Thyroid gland (tissue), 4 donors: ENCODE results near the gene IGLON5. TPM values are rescaled to one million over a fixed set of nuclear protein-coding genes. Genes with fewer than 3 reads are reported as not detected.

Experiments
- DNase-seq, 2 donors: peaks; one replicate each; pipeline ENCODE4 v3.0.0-alpha.2; 2019
- H3K27ac ChIP-seq, 3 donors: fragments of 200-600 bp; sonication (generic); 1 replicate in 2 of 3; 2 replicates in 1 of 3; pipeline ENCODE4 v1.5.1; 2016 to 2019; ENCODE audit warnings: mild to moderate bottlenecking in 1 of 3, moderate library complexity in 1 of 3
- H3K27me3 ChIP-seq: fragments of 200-600 bp; sonication (generic); one replicate; pipeline ENCODE4 v1.5.1; 2019
- H3K36me3 ChIP-seq, 2 donors: fragments of 200-600 bp; sonication (generic); one replicate each; pipeline ENCODE4 v1.5.1; 2016 to 2019
- H3K4me1 ChIP-seq, 2 donors: fragments of 200-600 bp; sonication (generic); one replicate each; pipeline ENCODE4 v1.5.1; 2017 to 2019
- H3K4me3 ChIP-seq, 3 donors: fragments of 200-600 bp; sonication (generic); replicated peaks in 1 of 3; 1 replicate in 2 of 3; 2 replicates in 1 of 3; pipeline ENCODE4 v1.5.1; 2016; ENCODE audit warnings: mild to moderate bottlenecking in 1 of 3
- H3K9me3 ChIP-seq: fragments of 200-600 bp; sonication (generic); one replicate; pipeline ENCODE4 v1.5.1; 2017
- POLR2A ChIP-seq, 2 donors: fragments of 450-650 bp; IDR thresholded peaks; one replicate each; pipeline ENCODE4 v1.6.1; 2017; ENCODE audit warnings: antibody characterized with exemption in 2 of 2, mild to moderate bottlenecking in 2 of 2, moderate library complexity in 1 of 2
- WGBS, 2 donors: methylation state at CpG; one replicate each; pipeline ENCODE4 v1.1.5; 2017; 5-methylcytosine and 5-hydroxymethylcytosine counted together
- intact Hi-C: fragments of 100-400 bp; cut with DNase I; formaldehyde crosslinking; loops from one replicate; pipeline ENCODE4 v1.15.1; 2023
- total RNA-seq, 4 donors: library from RNA; depleted of rRNA; stranded (reverse); fragments of >200 nt; gene quantifications; one replicate each; pipeline ENCODE4 v1.2.3, GENCODE V29; 2016
- TF ChIP-seq, protein P1 (sequence below), 6 experiments: fragments of 200-600 bp in 3 of 6; fragments of 450-650 bp in 3 of 6; sonication (generic) in 3 of 6; IDR thresholded peaks; one replicate each; pipeline ENCODE4 v1.5.1; 2016 to 2019; ENCODE audit warnings: antibody characterized with exemption in 6 of 6, mild to moderate bottlenecking in 2 of 6, inconsistent platforms in 1 of 6, moderate library complexity in 1 of 6

IGLON5 gene
- total RNA-seq, 4 donors from 2014 or later: 0.54 TPM; not detected in 3

GRCh38 chr19:51338563-51339312 is 27.3 kb downstream of the IGLON5 start:
- Histone ChIP-seq H3K4me3 (peak overlapping the region in 1 of 3 donors; percentile 38), H3K27ac (peak overlapping the region in 1 of 3 donors; percentile 61), H3K36me3 (no peaks in the 10 kb centered on the region), H3K4me1 (peaks cover 9 to 14% of the 10 kb centered on the region in 2 donors), H3K9me3 (no peaks in the 10 kb centered on the region), H3K27me3 (no peaks in the 10 kb centered on the region)
- no peak for TF ChIP-seq POLR2A (IDR thresholded peaks at IDR 0.05)
- TF ChIP-seq, protein P1, sequence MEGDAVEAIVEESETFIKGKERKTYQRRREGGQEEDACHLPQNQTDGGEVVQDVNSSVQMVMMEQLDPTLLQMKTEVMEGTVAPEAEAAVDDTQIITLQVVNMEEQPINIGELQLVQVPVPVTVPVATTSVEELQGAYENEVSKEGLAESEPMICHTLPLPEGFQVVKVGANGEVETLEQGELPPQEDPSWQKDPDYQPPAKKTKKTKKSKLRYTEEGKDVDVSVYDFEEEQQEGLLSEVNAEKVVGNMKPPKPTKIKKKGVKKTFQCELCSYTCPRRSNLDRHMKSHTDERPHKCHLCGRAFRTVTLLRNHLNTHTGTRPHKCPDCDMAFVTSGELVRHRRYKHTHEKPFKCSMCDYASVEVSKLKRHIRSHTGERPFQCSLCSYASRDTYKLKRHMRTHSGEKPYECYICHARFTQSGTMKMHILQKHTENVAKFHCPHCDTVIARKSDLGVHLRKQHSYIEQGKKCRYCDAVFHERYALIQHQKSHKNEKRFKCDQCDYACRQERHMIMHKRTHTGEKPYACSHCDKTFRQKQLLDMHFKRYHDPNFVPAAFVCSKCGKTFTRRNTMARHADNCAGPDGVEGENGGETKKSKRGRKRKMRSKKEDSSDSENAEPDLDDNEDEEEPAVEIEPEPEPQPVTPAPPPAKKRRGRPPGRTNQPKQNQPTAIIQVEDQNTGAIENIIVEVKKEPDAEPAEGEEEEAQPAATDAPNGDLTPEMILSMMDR (IDR thresholded peaks at IDR 0.05): peak; percentile 62 to 91 (median 70)
- peak; percentile 80 to 84 for DNase-seq
- intact Hi-C loops: no loop called here
- WGBS, 2 donors: 6 to 7% methylated on average over 19 to 30 of the region's 43 CpGs

DNA sequence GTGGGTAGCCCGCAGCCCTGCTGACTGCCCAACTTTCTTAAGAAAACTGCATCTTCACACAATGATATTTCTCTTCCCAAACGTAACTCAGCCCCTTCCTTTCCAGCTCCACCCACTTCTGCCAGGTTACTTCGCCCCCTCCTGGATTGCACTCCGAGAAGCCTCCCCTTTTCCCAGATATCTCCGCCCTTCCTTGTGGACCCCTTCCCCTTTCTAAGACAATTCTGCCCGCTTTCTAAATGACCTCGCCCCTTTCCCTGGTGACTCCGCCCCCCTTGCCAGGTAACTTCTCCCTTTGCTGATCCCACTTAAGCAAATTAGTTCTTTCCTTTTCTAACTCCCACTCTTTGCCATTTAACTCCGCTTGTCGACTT is 27.9 kb downstream of the IGLON5 start:
- H3K27ac ChIP-seq: peak overlapping the region in 1 of 3 donors; percentile 61
- TF ChIP-seq, protein P1 (IDR thresholded peaks at IDR 0.05): no peak
- TF ChIP-seq POLR2A (IDR thresholded peaks at IDR 0.05): no peak
- no peaks in the 10 kb centered on the region for H3K27me3 ChIP-seq
- H3K9me3 ChIP-seq: no peaks in the 10 kb centered on the region
- H3K4me3 ChIP-seq: peak overlapping the region in 1 of 3 donors; percentile 38
- no peak for DNase-seq
- WGBS, 2 donors: 1 to 3% methylated on average over 10 of the region's 10 CpGs
- no peaks in the 10 kb centered on the region for H3K36me3 ChIP-seq
- peaks cover 9 to 14% of the 10 kb centered on the region in 2 donors for H3K4me1 ChIP-seq
- intact Hi-C loops: no loop called here

GRCh38 chr19:51339687-51340656 is 28.5 kb downstream of the IGLON5 start:
- peak overlapping the region in 2 of 3 donors; percentile 23 to 61 for H3K27ac ChIP-seq
- peak in 1 of 2 donors; percentile 59 for TF ChIP-seq POLR2A (IDR thresholded peaks at IDR 0.05)
- TF ChIP-seq, protein P1 (IDR thresholded peaks at IDR 0.05): peak in 3 of 6 experiments; percentile 21 to 36 (median 32)
- intact Hi-C loops: loop anchor here (10.0 kb wide), 1 partner anchor 55 kb away; the partner anchor contains the start of gene C19orf84
- peaks cover 0 to 2% of the 10 kb centered on the region in 2 donors for H3K36me3 ChIP-seq
- peak overlapping the region in 1 of 3 donors; percentile 38 for H3K4me3 ChIP-seq
- WGBS, 2 donors: 2 to 3% methylated on average over 19 to 36 of the region's 107 CpGs
- peaks cover 9 to 14% of the 10 kb centered on the region in 2 donors for H3K4me1 ChIP-seq
- no peaks in the 10 kb centered on the region for H3K9me3 ChIP-seq
- DNase-seq: peak; percentile 92 to 96
- no peaks in the 10 kb centered on the region for H3K27me3 ChIP-seq

DNA sequence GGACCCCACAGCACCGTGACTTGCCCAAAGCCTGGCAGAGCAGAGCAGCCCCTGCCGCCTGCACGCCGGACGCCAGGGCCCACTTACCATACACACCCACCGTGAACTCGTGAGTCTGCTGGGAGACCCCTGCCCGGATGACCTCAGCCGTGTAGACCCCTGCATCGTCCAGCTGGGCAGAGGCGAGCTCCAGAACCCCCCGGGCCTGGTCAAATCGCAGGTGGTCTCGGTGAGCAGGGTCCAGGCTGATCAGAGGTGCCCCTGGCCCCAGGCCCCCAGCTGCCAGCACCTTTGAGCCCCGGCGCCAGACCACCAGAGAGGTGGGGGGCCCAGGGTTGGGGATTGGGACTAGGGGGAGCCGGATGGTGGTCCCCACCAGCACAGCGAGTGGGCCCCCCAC is 29.6 kb downstream of the IGLON5 start:
- H3K9me3 ChIP-seq: no peaks in the 10 kb centered on the region
- TF ChIP-seq POLR2A (IDR thresholded peaks at IDR 0.05): no peak
- TF ChIP-seq, protein P1 (IDR thresholded peaks at IDR 0.05): no peak
- intact Hi-C loops: loop anchor here (10.0 kb wide), 1 partner anchor 54 kb away; the partner anchor contains the start of gene C19orf84
- H3K4me3 ChIP-seq: no peak overlapping the region
- WGBS, 2 donors: 90 to 93% methylated on average over 15 to 18 of the region's 18 CpGs
- H3K4me1 ChIP-seq: peaks cover 9 to 14% of the 10 kb centered on the region in 2 donors
- no peaks in the 10 kb centered on the region for H3K27me3 ChIP-seq
- peaks cover 0 to 4% of the 10 kb centered on the region in 2 donors for H3K36me3 ChIP-seq
- no peak overlapping the region for H3K27ac ChIP-seq
- DNase-seq: no peak
